GM18502 (cell line): ENCODE data around the gene RPF1.

Source experiments
- ATAC-seq: cut with Tn5 transposase; IDR thresholded peaks from one replicate; pipeline ENCODE4 v1.9.1; 2021; ENCODE audit warnings: mild to moderate bottlenecking; ENCODE audit not compliant: unreplicated experiment, poor library complexity

The RPF1 gene

DNA sequence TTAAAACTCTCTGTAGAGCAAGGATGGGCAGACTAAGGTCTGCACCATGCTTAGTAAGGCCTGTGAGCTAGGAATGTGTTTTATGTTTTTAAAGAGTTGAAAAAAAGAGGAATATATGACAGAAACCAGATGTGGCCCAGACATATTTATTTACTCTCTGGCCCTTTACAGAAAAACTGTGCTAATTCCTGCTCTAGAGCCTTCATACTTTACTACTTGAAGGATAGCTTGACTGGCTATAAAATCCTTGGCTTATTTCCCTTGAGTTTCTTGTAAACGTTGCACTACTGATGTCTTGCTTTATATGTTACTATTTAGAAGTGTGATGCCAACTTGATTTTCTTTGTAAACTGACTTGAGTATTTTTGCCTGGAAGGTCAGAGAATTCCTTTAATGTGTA lies 61.7 kb downstream of the RPF1 start:
- no peak for ATAC-seq

DNA sequence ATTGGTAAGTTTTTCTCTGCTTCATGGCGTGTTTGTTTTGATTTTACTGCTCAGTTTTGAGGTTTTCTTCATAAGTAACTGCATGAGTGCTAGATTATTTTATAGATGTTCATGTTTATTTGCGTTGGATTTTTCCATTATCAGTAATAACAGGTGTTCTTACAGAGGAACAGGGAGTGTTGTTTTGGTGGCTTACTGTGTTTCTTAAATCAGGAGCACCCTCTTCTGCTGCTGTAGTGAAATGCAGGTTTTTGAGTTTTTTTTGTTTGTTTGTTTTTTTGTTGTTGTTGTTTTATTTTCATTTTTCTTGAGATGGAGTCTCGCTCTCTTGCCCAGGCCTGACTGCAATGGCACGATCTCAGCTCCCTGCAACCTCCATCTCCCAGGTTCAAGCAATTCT lies 62.6 kb downstream of the RPF1 start:
- ATAC-seq, result no peak
